T-cell (primary cell): Measurements from ENCODE around the gene RAPGEF4. TPM values are rescaled to one million over a fixed set of nuclear protein-coding genes. Genes with fewer than 3 reads are reported as not detected.

ENCODE experiments used
- ATAC-seq, 4 experiments: fragments of 200-7000 bp in 3 of 4; fragments of 150-1000 bp in 1 of 4; cut with Tn5 transposase; replicated peaks in 1 of 4; 1 replicate in 3 of 4; 2 replicates in 1 of 4; pipeline ENCODE4 v1.10.0; 2021; ENCODE audit warnings: moderate library complexity in 3 of 4, mild to moderate bottlenecking in 2 of 4, moderate number of reproducible peaks in 1 of 4
- CTCF ChIA-PET, 2 donors: fragments of 300-600 bp; sonication (Branson Sonifier 250); formaldehyde crosslinking; loops; one replicate each; lab custom pipeline; 2022; ENCODE audit warnings: antibody characterized with exemption in 2 of 2; lab: Charles Lee
- POLR2A ChIA-PET, 2 donors: fragments of 300-600 bp; sonication (Branson Sonifier 250); formaldehyde crosslinking; loops; one replicate each; lab custom pipeline; 2022; ENCODE audit warnings: antibody characterized with exemption in 2 of 2; lab: Charles Lee
- DNase-seq, 35 experiments: peaks; one replicate each; pipeline versions ENCODE4 v3.0.0 to v3.0.0-alpha.2; 2013 to 2023
- H3K27ac ChIP-seq: one replicate; pipeline ENCODE4 v1.5.1; 2013; ENCODE audit warnings: low read length
- H3K27me3 ChIP-seq, 2 experiments: replicated peaks in 1 of 2; 1 replicate in 1 of 2; 2 replicates in 1 of 2; pipeline versions ENCODE4 v1.6.1 to v1.7.0; 2013; ENCODE audit warnings: low read length in 1 of 2, mixed read lengths in 1 of 2; ENCODE audit not compliant: control insufficient read depth in 2 of 2, insufficient read depth in 2 of 2; ENCODE audit errors: extremely low read depth in 1 of 2
- H3K36me3 ChIP-seq, 2 donors: 1 replicate in 1 of 2; 2 replicates in 1 of 2; pipeline versions ENCODE4 v1.6.1 to v1.7.0; 2013; ENCODE audit warnings: low read length in 1 of 2; ENCODE audit not compliant: control insufficient read depth in 2 of 2, insufficient read depth in 1 of 2; ENCODE audit errors: extremely low read depth in 1 of 2
- H3K4me1 ChIP-seq, 2 experiments: 1 replicate in 1 of 2; 2 replicates in 1 of 2; pipeline versions ENCODE4 v1.6.1 to v1.7.0; 2013; ENCODE audit warnings: low read length in 2 of 2, mixed read lengths in 1 of 2; ENCODE audit not compliant: insufficient read depth in 2 of 2, control insufficient read depth in 1 of 2; ENCODE audit errors: extremely low read depth in 1 of 2
- H3K4me3 ChIP-seq, 2 donors: 1 replicate in 1 of 2; 2 replicates in 1 of 2; pipeline versions ENCODE4 v1.5.1 to v1.7.0; 2013; ENCODE audit warnings: mild to moderate bottlenecking in 2 of 2, low read length in 1 of 2, moderate library complexity in 1 of 2; ENCODE audit not compliant: control insufficient read depth in 1 of 2; ENCODE audit errors: extremely low read depth in 1 of 2
- H3K9me3 ChIP-seq: 2 replicates; pipeline ENCODE4 v1.7.0; 2013
- H3K27ac Mint-ChIP-seq, 2 donors: one replicate each; pipeline ENCODE4 v1.8.0; 2020 to 2021; ENCODE audit warnings: mild to moderate bottlenecking in 2 of 2, mixed read lengths in 2 of 2
- H3K27me3 Mint-ChIP-seq, 2 donors: one replicate each; pipeline ENCODE4 v1.8.0; 2021 to 2022; ENCODE audit warnings: mixed read lengths in 2 of 2
- H3K36me3 Mint-ChIP-seq: one replicate; pipeline ENCODE4 v1.8.0; 2021; ENCODE audit warnings: mixed read lengths
- H3K4me1 Mint-ChIP-seq, 3 donors: one replicate each; pipeline ENCODE4 v1.8.0; 2020 to 2022; ENCODE audit warnings: mixed read lengths in 3 of 3, mild to moderate bottlenecking in 1 of 3
- H3K4me3 Mint-ChIP-seq, 3 donors: one replicate each; pipeline ENCODE4 v1.8.0; 2020 to 2022; ENCODE audit warnings: mild to moderate bottlenecking in 3 of 3, mixed read lengths in 3 of 3, moderate library complexity in 3 of 3
- H3K9me3 Mint-ChIP-seq, 3 donors: one replicate each; pipeline ENCODE4 v1.8.0; 2020 to 2022; ENCODE audit warnings: mixed read lengths in 3 of 3
- WGBS: methylation state at CpG from one replicate; pipeline ENCODE4 v1.1.5; 2013; ENCODE audit warnings: missing lambda C conversion rate; ENCODE audit not compliant: insufficient coverage; 5-methylcytosine and 5-hydroxymethylcytosine counted together
- total RNA-seq, 35 experiments: library from RNA in 6 of 35; stranded (reverse) in 6 of 35; fragments of 120-200 nt in 1 of 35; gene quantifications; one replicate each; pipeline versions ENCODE4 v1.2.1 to v1.2.4 and lab custom pipeline; 2013 to 2026

Gene RAPGEF4
- total RNA-seq, 5 donors from 2014 or later (not counting 1 experiment from before 2014, with no cell fraction given), result 0.18 to 2.5 (median 0.38) TPM

DNA sequence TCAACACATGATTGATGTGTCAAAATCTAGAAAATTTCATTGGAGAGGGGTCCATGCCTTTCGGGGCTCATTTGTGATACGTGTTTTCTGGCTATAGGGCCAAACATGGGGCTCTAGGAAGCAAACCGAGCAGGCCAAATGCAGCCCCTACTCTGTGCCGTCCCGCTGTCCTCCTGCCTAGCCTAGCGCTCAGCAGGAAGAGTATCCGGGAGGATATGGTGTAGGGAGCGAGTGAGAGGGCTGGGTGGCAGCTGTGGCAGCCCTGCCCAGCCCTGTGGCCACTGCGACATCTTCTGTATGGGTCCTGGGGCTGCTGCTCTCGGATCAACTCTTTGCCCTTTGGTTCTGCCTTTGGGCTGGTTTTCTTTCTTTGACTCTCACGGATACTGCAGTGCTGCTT, 219.9 kb downstream of the RAPGEF4 start:
- H3K27ac Mint-ChIP-seq, result no peak overlapping the region
- CTCF ChIA-PET, result no interaction called here

DNA sequence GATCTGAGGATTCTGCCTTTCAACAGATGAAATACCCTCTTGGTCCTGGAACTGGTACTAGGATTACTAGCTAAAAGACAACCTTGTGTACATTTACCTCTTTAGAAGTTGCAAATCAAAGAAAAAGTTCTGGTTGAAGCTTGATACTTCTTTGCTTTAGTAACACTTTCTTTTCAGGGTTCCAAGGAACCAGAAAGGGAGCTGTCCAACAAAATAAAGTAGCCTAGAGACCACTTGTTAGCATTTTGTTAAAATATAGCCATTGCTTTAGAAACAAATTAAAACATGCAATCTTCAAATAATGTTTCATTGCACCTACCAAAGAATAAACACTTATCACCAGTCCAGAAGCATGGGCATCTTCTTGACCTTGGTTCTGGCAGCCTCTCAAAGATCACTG, 222.1 kb downstream of the RAPGEF4 start:
- POLR2A ChIA-PET, result interaction anchor here in 1 of 2 donors (0.6 kb wide), 2 partner anchors 10 to 13 kb away, joined by 3 read pairs; no protein-coding TSS in a partner anchor
- CTCF ChIA-PET, result interaction anchor here in 1 of 2 donors (0.6 kb wide), 1 partner anchor 202 kb away, joined by 3 read pairs; no protein-coding TSS in a partner anchor

More for the DNA sequence above, 219.9 kb downstream of the RAPGEF4 start:
- Histone ChIP-seq H3K9me3 (no peaks in the 10 kb centered on the region), H3K4me3 (no peak overlapping the region), H3K27me3 (peaks cover 0 to 2% of the 10 kb centered on the region in 2 experiments), H3K27ac (no peak overlapping the region), H3K4me1 (no peaks in the 10 kb centered on the region), H3K36me3 (no peaks in the 10 kb centered on the region)
- ATAC-seq (no peak), DNase-seq (no peak)
- Mint-ChIP-seq H3K27me3 (peaks cover 0 to 14% of the 10 kb centered on the region in 2 donors), H3K36me3 (no peaks in the 10 kb centered on the region), H3K4me3 (no peak overlapping the region), H3K9me3 (no peaks in the 10 kb centered on the region), H3K4me1 (no peaks in the 10 kb centered on the region)
- POLR2A ChIA-PET, result no interaction called here
- 78% methylated on average over 9 of the region's 11 CpGs for WGBS

DNA sequence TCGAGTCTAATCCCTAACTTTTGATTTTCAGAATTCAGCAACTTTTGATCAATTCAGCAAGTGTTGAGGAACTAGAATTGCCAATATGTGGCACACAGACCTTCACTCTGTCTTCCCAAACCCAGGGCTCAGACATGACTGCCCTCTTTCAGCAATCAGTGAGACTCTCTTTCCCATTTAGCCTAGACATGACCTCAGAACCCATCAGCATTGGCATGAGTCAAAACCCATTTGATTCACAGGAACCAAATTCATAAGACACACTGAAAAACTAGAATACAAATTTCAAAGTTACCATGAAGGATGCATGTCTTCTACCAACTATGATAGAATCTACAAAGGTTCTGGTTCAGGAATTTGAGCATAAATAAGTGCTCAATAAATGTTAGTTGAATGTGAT, 226.4 kb downstream of the RAPGEF4 start:
- DNase-seq (no peak), ATAC-seq (no peak)
- H3K4me3 Mint-ChIP-seq, result no peak overlapping the region
- H3K27ac Mint-ChIP-seq, result no peak overlapping the region
- ChIA-PET POLR2A (no interaction called here), CTCF (no interaction called here)
- H3K9me3 ChIP-seq, result no peaks in the 10 kb centered on the region
- no peak overlapping the region for H3K27ac ChIP-seq
- no peak overlapping the region for H3K4me3 ChIP-seq
- H3K36me3 Mint-ChIP-seq, result no peaks in the 10 kb centered on the region
- H3K4me1 ChIP-seq, result peaks cover 0 to 2% of the 10 kb centered on the region in 2 experiments
- peaks cover 0 to 8% of the 10 kb centered on the region in 2 donors for H3K27me3 Mint-ChIP-seq
- WGBS, result 43% methylated on average over 1 of the region's 1 CpG
- peaks cover 0 to 5% (median 3%) of the 10 kb centered on the region in 3 donors for H3K4me1 Mint-ChIP-seq
- H3K36me3 ChIP-seq, result no peaks in the 10 kb centered on the region
- no peaks in the 10 kb centered on the region for H3K9me3 Mint-ChIP-seq
- peaks cover 0 to 1% of the 10 kb centered on the region in 2 experiments for H3K27me3 ChIP-seq

More for the DNA sequence above, 222.1 kb downstream of the RAPGEF4 start:
- H3K4me3 ChIP-seq, result no peak overlapping the region
- peaks cover 0 to 13% of the 10 kb centered on the region in 2 donors for H3K27me3 Mint-ChIP-seq
- H3K4me1 Mint-ChIP-seq, result peaks cover 0 to 3% (median 1%) of the 10 kb centered on the region in 3 donors
- H3K4me1 ChIP-seq, result no peaks in the 10 kb centered on the region
- no peak overlapping the region for H3K27ac Mint-ChIP-seq
- H3K36me3 ChIP-seq, result no peaks in the 10 kb centered on the region
- no peaks in the 10 kb centered on the region for H3K36me3 Mint-ChIP-seq
- H3K4me3 Mint-ChIP-seq, result no peak overlapping the region
- no peak for DNase-seq
- ATAC-seq, result no peak
- no peak overlapping the region for H3K27ac ChIP-seq
- H3K27me3 ChIP-seq, result peaks cover 0 to 2% of the 10 kb centered on the region in 2 experiments
- H3K9me3 ChIP-seq, result no peaks in the 10 kb centered on the region
- no peaks in the 10 kb centered on the region for H3K9me3 Mint-ChIP-seq

- no peaks in the 10 kb centered on the region for H3K36me3 Mint-ChIP-seq
- Histone ChIP-seq H3K36me3 (no peaks in the 10 kb centered on the region), H3K27ac (no peak overlapping the region), H3K27me3 (peaks cover 0 to 6% of the 10 kb centered on the region in 2 experiments), H3K4me3 (no peak overlapping the region), H3K9me3 (no peaks in the 10 kb centered on the region), H3K4me1 (peaks cover 0 to 2% of the 10 kb centered on the region in 2 experiments)
- H3K27ac Mint-ChIP-seq, result no peak overlapping the region
- no CpG with 5 or more reads among the region's 2 CpGs for WGBS
- H3K4me3 Mint-ChIP-seq, result no peak overlapping the region
- DNase-seq (no peak), ATAC-seq (peak in 2 of 4 experiments; percentile 31 to 59)
- no peaks in the 10 kb centered on the region for H3K9me3 Mint-ChIP-seq
- peaks cover 0 to 5% (median 3%) of the 10 kb centered on the region in 3 donors for H3K4me1 Mint-ChIP-seq
- CTCF ChIA-PET, result no interaction called here
- POLR2A ChIA-PET, result no interaction called here
- peaks cover 0 to 8% of the 10 kb centered on the region in 2 donors for H3K27me3 Mint-ChIP-seq
Measured at GRCh38 chr2:172962824-172963223, 227.2 kb downstream of the RAPGEF4 start.

DNA sequence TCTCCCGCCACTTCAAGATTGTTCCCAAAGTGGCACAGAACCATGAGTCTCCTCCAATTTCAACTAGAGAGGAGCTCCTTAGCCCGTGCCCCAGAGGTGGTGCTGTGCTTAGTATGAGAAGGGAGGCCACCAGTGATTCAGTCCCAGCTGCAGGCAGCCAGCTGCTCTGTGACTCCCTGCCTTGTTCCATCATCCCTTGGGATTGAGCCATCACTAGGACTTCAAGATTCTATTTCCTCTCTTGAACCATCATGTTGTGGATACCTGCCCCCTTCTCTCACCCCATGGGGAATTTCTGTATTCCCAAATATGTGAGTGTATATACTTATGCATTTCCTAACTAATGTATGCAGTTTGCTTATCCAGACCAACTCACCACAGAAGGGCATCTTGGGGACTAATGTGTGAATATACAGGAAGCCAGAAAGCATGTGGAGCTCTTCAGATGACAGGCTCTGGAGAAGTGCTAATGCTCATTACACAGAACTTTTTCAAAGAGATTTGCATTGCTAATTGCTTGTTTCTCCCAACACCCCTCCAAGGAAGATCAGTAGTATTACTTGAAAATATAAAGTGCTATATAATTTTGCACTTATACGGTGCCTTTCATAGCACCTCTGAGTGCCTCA, 229.0 kb downstream of the RAPGEF4 start:
- H3K27me3 Mint-ChIP-seq, result peaks cover 0 to under 1% of the 10 kb centered on the region in 2 donors
- no peak for ATAC-seq

DNA sequence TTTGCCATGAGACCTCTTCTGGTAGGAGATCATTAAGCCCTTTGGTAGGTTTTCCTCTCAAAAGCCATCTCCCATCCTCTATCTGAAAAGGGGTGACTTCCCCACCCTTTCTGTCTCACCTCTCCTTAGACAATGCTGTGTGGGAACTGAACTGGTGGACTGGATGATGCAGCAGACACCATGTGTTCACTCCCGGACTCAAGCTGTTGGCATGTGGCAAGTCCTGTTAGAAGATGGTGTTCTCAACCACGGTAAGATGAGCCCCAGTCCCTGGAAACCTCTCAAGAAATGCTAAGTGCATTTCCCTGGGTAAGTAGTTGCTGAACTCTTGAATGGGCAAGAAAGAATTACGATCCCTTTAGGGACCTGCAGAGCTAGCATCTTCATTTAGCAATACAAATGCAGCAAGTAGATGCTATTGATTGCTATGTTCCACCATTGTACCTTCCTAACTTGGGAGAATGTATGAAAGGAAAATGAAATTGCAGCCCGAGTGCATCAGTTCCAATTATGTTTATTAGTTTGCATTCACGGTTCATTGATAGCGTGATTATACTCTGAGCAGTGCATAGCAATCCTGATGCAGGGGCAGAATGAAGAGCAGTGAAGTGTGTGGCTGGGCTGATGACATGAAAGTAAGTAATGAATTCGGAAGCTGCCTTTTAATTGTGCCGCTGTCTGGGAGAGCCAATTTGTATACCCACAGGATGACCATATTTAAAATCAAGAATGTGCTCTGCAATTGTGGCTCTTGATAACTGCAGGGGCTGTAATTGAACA, 230.0 kb downstream of the RAPGEF4 start:
- ChIA-PET POLR2A (no interaction called here), CTCF (no interaction called here)
- no peaks in the 10 kb centered on the region for H3K9me3 Mint-ChIP-seq
- H3K4me1 ChIP-seq, result peaks cover under 1 to 10% of the 10 kb centered on the region in 2 experiments
- no peaks in the 10 kb centered on the region for H3K27me3 Mint-ChIP-seq
- ATAC-seq (no peak), DNase-seq (no peak)
- no peak overlapping the region for H3K4me3 Mint-ChIP-seq
- H3K36me3 Mint-ChIP-seq, result no peaks in the 10 kb centered on the region
- WGBS, result 98% methylated on average over 7 of the region's 8 CpGs
- peaks cover 0 to 6% of the 10 kb centered on the region in 2 experiments for H3K27me3 ChIP-seq
- no peaks in the 10 kb centered on the region for H3K9me3 ChIP-seq
- H3K4me3 ChIP-seq, result no peak overlapping the region
- no peaks in the 10 kb centered on the region for H3K36me3 ChIP-seq
- peaks cover 10 to 16% (median 14%) of the 10 kb centered on the region in 3 donors for H3K4me1 Mint-ChIP-seq
- H3K27ac ChIP-seq, result no peak overlapping the region
- no peak overlapping the region for H3K27ac Mint-ChIP-seq

More for the DNA sequence above, 229.0 kb downstream of the RAPGEF4 start:
- Histone ChIP-seq H3K27me3 (peaks cover 0 to 6% of the 10 kb centered on the region in 2 experiments), H3K9me3 (no peaks in the 10 kb centered on the region), H3K27ac (no peak overlapping the region), H3K36me3 (no peaks in the 10 kb centered on the region), H3K4me1 (peaks cover 0 to 4% of the 10 kb centered on the region in 2 experiments), H3K4me3 (no peak overlapping the region)
- WGBS, result 80% methylated on average over 1 of the region's 3 CpGs
- no peak overlapping the region for H3K27ac Mint-ChIP-seq
- H3K9me3 Mint-ChIP-seq, result no peaks in the 10 kb centered on the region
- no peaks in the 10 kb centered on the region for H3K36me3 Mint-ChIP-seq
- no peak for DNase-seq
- ChIA-PET CTCF (no interaction called here), POLR2A (no interaction called here)
- H3K4me3 Mint-ChIP-seq, result no peak overlapping the region
- peaks cover 0 to 6% (median 4%) of the 10 kb centered on the region in 3 donors for H3K4me1 Mint-ChIP-seq
